HG02588 (cell line): ENCODE results near the gene SDK1.
"Not testable (repeated sequence)": the region's sequence is repeated elsewhere in the genome, so short reads cannot be mapped to it uniquely, and the experiment has no call there.

Experiments
- ATAC-seq: cut with Tn5 transposase; IDR thresholded peaks from one replicate; pipeline ENCODE4 v1.9.1; 2021; ENCODE audit warnings: mild to moderate bottlenecking, moderate library complexity; ENCODE audit not compliant: unreplicated experiment

The SDK1 gene

DNA sequence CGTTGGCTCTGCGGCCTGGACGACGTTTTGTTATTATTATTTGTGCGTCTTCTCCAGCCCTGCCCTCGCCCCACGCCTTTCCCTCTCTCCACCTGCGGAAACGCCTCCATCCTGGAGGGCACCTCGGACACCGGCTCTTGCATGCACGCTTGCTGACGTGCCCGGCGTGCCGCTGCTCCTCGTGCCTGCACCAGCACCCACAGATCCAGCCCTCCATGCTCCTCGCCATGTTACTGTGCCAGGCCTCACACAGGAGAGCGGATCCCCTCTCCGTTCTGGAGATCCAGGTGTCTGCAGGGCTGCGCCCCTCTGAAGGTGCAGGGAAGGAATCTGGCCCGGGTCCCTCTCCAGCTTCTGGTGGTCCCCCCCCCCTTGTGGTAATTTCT lies 1007.1 kb downstream of the SDK1 start:
- ATAC-seq, result no peak

DNA sequence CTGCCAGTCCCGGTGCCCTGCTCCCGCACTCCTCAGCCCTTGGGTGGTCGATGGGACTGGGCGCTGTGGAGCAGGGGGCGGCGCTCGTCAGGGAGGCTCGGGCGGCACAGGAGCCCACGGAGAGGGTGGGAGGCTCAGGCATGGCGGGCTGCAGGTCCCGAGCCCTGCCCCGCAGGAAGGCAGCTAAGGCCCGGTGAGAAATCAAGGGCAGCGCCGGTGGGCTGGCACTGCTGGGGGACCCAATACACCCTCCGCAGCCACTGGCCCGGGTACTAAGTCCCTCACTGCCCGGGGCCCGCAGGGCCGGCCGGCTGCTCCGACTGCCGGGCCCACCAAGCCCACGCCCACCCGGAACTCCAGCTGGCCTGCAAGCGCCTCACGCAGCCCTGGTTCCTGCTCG lies 1012.9 kb downstream of the SDK1 start:
- not testable (repeated sequence) for ATAC-seq

DNA sequence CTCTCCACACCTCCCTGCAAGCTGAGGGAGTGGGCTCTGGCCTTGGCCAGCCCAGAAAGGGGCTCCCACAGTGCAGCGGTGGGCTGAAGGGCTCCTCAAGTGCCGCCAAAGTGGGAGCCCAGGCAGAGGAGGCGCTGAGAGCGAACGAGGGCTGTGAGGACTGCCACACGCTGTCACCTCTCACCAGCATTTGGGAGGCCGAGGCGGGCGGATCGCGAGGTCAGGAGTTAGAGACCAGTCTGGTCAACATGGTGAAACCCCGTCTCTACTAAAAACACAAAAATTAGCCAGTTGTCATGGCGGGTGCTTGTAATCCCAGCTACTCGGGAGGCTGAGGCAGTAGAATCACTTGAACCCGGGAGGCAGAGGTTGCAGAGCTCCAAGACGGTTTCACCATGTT lies 1013.3 kb downstream of the SDK1 start:
- not testable (repeated sequence) for ATAC-seq
